Measurements from ENCODE around the gene KCTD1.

DNA sequence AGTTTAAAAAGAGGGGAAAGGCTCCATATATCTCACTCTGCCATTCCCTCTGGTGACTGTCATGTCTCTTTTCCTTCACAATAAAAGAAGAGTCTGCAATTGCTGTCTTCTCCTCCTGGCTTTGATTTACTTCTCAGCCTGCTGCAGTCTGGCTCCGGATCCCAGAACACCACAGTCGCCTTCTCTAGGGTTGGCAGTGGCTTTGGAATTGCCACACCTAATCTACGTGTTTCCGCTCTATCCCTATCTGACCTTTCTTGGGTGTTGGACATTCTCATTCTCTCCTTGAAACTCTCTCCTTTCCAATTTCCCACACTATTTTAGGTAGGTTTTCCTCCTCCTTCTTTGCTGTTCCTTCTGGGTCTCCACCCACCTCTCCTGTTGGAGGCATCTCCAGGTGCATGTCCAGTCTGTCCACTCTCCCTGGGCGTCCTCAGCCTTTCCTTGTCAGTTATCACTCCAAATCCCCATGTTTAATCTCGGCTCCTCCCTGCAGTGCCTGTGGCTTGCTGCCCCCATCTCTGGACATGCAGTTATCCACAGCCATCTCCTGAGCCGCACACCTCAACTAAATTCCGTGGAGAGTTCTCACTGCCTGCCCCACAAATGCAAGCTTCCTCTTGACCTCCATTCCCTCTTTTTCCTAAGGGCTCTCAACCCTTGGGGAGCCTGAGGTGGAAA, 112.8 kb downstream of the KCTD1 start:
- TF ChIP-seq, protein P1, sequence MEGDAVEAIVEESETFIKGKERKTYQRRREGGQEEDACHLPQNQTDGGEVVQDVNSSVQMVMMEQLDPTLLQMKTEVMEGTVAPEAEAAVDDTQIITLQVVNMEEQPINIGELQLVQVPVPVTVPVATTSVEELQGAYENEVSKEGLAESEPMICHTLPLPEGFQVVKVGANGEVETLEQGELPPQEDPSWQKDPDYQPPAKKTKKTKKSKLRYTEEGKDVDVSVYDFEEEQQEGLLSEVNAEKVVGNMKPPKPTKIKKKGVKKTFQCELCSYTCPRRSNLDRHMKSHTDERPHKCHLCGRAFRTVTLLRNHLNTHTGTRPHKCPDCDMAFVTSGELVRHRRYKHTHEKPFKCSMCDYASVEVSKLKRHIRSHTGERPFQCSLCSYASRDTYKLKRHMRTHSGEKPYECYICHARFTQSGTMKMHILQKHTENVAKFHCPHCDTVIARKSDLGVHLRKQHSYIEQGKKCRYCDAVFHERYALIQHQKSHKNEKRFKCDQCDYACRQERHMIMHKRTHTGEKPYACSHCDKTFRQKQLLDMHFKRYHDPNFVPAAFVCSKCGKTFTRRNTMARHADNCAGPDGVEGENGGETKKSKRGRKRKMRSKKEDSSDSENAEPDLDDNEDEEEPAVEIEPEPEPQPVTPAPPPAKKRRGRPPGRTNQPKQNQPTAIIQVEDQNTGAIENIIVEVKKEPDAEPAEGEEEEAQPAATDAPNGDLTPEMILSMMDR (IDR thresholded peaks at IDR 0.05) = no peak
- no peak for TF ChIP-seq POLR2A (IDR thresholded peaks at IDR 0.05)
